Thymus (tissue), 11 donors: ENCODE results near the gene CYP3A5. TPM values are rescaled to one million over a fixed set of nuclear protein-coding genes. Genes with fewer than 3 reads are reported as not detected.
"Not testable (repeated sequence)": the region's sequence is repeated elsewhere in the genome, so short reads cannot be mapped to it uniquely, and the experiment has no call there.

Experiments
- DNase-seq, 9 donors: peaks; one replicate each; pipeline ENCODE4 v3.0.0-alpha.2; 2013; ENCODE audit warnings: low spot score in 9 of 9, low read depth in 6 of 9, missing footprints in 1 of 9
- H3K27ac ChIP-seq, 2 donors: one replicate each; pipeline ENCODE4 v1.5.1; 2013; ENCODE audit warnings: control low read depth in 1 of 2, low read depth in 1 of 2, low read length in 1 of 2, mild to moderate bottlenecking in 1 of 2, moderate library complexity in 1 of 2
- H3K27me3 ChIP-seq, 2 donors: one replicate each; pipeline ENCODE4 v1.5.1; 2013; ENCODE audit warnings: low read length in 1 of 2; ENCODE audit not compliant: control insufficient read depth in 2 of 2, insufficient read depth in 1 of 2
- H3K36me3 ChIP-seq, 2 donors: one replicate each; pipeline ENCODE4 v1.5.1; 2013; ENCODE audit warnings: low read length in 1 of 2, mild to moderate bottlenecking in 1 of 2, moderate library complexity in 1 of 2; ENCODE audit not compliant: control insufficient read depth in 2 of 2, insufficient read depth in 2 of 2
- H3K4me1 ChIP-seq, 2 donors: one replicate each; pipeline ENCODE4 v1.5.1; 2013; ENCODE audit warnings: low read length in 2 of 2; ENCODE audit not compliant: control insufficient read depth in 2 of 2, insufficient read depth in 2 of 2
- H3K4me3 ChIP-seq, 2 donors: one replicate each; pipeline ENCODE4 v1.5.1; 2013; ENCODE audit warnings: low read length in 2 of 2, control low read depth in 1 of 2, mild to moderate bottlenecking in 1 of 2
- H3K9me3 ChIP-seq, 2 donors: one replicate each; pipeline ENCODE4 v1.5.1; 2013; ENCODE audit warnings: low read length in 1 of 2, mild to moderate bottlenecking in 1 of 2; ENCODE audit not compliant: control insufficient read depth in 2 of 2, insufficient read depth in 1 of 2
- WGBS: extraction: QIAGEN DNeasy Blood & Tissue Kit; methylation state at CpG from one replicate; pipeline ENCODE4 v1.1.7; 2013; 5-methylcytosine and 5-hydroxymethylcytosine counted together
- polyA plus RNA-seq: library from polyadenylated mRNA; stranded (reverse); fragments of 200-250 nt; gene quantifications from one replicate; pipeline ENCODE4 v1.2.3, GENCODE V29; 2013
- total RNA-seq: library from RNA; stranded (reverse); fragments of 120-200 nt; gene quantifications from one replicate; pipeline ENCODE4 v1.2.4, GENCODE V29; 2013
- donor health status: healthy.

Gene CYP3A5
- total and polyA plus RNA-seq, 2 donors, result 2.1 to 20.8 TPM

GRCh38 chr7:99651290-99651689, 28.5 kb downstream of the CYP3A5 start:
- H3K4me3 ChIP-seq, result no peak overlapping the region
- H3K9me3 ChIP-seq, result peaks cover 0 to 3% of the 10 kb centered on the region in 2 donors
- H3K36me3 ChIP-seq, result no peaks in the 10 kb centered on the region
- H3K27ac ChIP-seq, result no peak overlapping the region
- DNase-seq, result no peak
- H3K27me3 ChIP-seq, result no peaks in the 10 kb centered on the region
- 97% methylated on average over 2 of the region's 2 CpGs for WGBS
- H3K4me1 ChIP-seq, result no peaks in the 10 kb centered on the region

- H3K4me3 ChIP-seq, result no peak overlapping the region
- no peak overlapping the region for H3K27ac ChIP-seq
- WGBS, result 97% methylated on average over 2 of the region's 2 CpGs
- no peaks in the 10 kb centered on the region for H3K36me3 ChIP-seq
- peaks cover 0 to 3% of the 10 kb centered on the region in 2 donors for H3K9me3 ChIP-seq
- no peaks in the 10 kb centered on the region for H3K27me3 ChIP-seq
- no peaks in the 10 kb centered on the region for H3K4me1 ChIP-seq
- DNase-seq, result no peak
Measured at GRCh38 chr7:99648843-99649242, 31.0 kb downstream of the CYP3A5 start.

- no peak for DNase-seq
- H3K27me3 ChIP-seq, result no peaks in the 10 kb centered on the region
- no peak overlapping the region for H3K27ac ChIP-seq
- H3K4me1 ChIP-seq, result no peaks in the 10 kb centered on the region
- WGBS, result 94% methylated on average over 1 of the region's 1 CpG
- no peaks in the 10 kb centered on the region for H3K36me3 ChIP-seq
- no peaks in the 10 kb centered on the region for H3K9me3 ChIP-seq
- H3K4me3 ChIP-seq, result no peak overlapping the region
Measured at GRCh38 chr7:99645590-99645989, 34.2 kb downstream of the CYP3A5 start.

- Histone ChIP-seq H3K9me3 (no peaks in the 10 kb centered on the region), H3K36me3 (no peaks in the 10 kb centered on the region), H3K27me3 (no peaks in the 10 kb centered on the region), H3K4me1 (no peaks in the 10 kb centered on the region), H3K27ac (no peak overlapping the region), H3K4me3 (no peak overlapping the region)
- no peak for DNase-seq
- WGBS, result over 99% methylated on average over 3 of the region's 3 CpGs
Measured at GRCh38 chr7:99644431-99644830, 35.4 kb downstream of the CYP3A5 start.

GRCh38 chr7:99643464-99643863, 36.3 kb downstream of the CYP3A5 start:
- H3K27ac ChIP-seq, result no peak overlapping the region
- peaks cover 0 to under 1% of the 10 kb centered on the region in 2 donors for H3K36me3 ChIP-seq
- H3K4me1 ChIP-seq, result no peaks in the 10 kb centered on the region
- H3K9me3 ChIP-seq, result no peaks in the 10 kb centered on the region
- 94% methylated on average over 2 of the region's 2 CpGs for WGBS
- H3K27me3 ChIP-seq, result no peaks in the 10 kb centered on the region
- DNase-seq, result no peak
- no peak overlapping the region for H3K4me3 ChIP-seq

GRCh38 chr7:99642027-99642426, 37.8 kb downstream of the CYP3A5 start:
- H3K9me3 ChIP-seq, result no peaks in the 10 kb centered on the region
- H3K27ac ChIP-seq, result no peak overlapping the region
- no peak for DNase-seq
- H3K4me3 ChIP-seq, result no peak overlapping the region
- peaks cover 0 to 5% of the 10 kb centered on the region in 2 donors for H3K36me3 ChIP-seq
- no peaks in the 10 kb centered on the region for H3K27me3 ChIP-seq
- WGBS, result 95% methylated on average over 1 of the region's 1 CpG
- no peaks in the 10 kb centered on the region for H3K4me1 ChIP-seq

GRCh38 chr7:99639267-99639666, 40.5 kb downstream of the CYP3A5 start:
- Histone ChIP-seq H3K4me3 (no peak overlapping the region), H3K27ac (no peak overlapping the region), H3K9me3 (no peaks in the 10 kb centered on the region), H3K27me3 (no peaks in the 10 kb centered on the region), H3K36me3 (peaks cover 0 to 5% of the 10 kb centered on the region in 2 donors), H3K4me1 (no peaks in the 10 kb centered on the region)
- DNase-seq, result no peak

- 98% methylated on average over 23 of the region's 23 CpGs for WGBS
- Histone ChIP-seq H3K4me3 (no peak overlapping the region), H3K27me3 (no peaks in the 10 kb centered on the region), H3K36me3 (peaks cover 4 to 5% of the 10 kb centered on the region in 2 donors), H3K9me3 (no peaks in the 10 kb centered on the region), H3K27ac (no peak overlapping the region), H3K4me1 (no peaks in the 10 kb centered on the region)
- DNase-seq, result no peak
Measured at GRCh38 chr7:99638731-99639130, 41.1 kb downstream of the CYP3A5 start.

- 89% methylated on average over 2 of the region's 2 CpGs for WGBS
- H3K4me3 ChIP-seq, H3K27me3 ChIP-seq, H3K9me3 ChIP-seq, DNase-seq, H3K27ac ChIP-seq, H3K4me1 ChIP-seq: not testable (repeated sequence)
- H3K36me3 ChIP-seq, result peaks cover 6 to 12% of the 10 kb centered on the region in 2 donors
Measured at GRCh38 chr7:99637414-99637813, 42.4 kb downstream of the CYP3A5 start.
